NCI-H2107 (cell line): ENCODE measurements around the gene RHBDF1.
A peak's percentile ranks its signal among the peaks of the same experiment; 100 is the strongest.

Experiments used
- DNase-seq: peaks from one replicate; lab custom pipeline; 2025; lab: John Stamatoyannopoulos, UW

RHBDF1 gene

GRCh38 chr16:72561-73548 is at the start of gene RHBDF1:
RHBDF1 (minus strand) TSS chr16:72631; CDS start chr16:65015, 7,616 bp downstream.
- DNase-seq, result no peak

GRCh38 chr16:120756-121155 is 48.3 kb upstream of the RHBDF1 start:
- DNase-seq, result no peak

GRCh38 chr16:119835-120491 is 47.5 kb upstream of the RHBDF1 start:
- no peak for DNase-seq

GRCh38 chr16:119295-119694 is 46.9 kb upstream of the RHBDF1 start:
- DNase-seq, result no peak

- DNase-seq, result no peak
Measured at GRCh38 chr16:118857-119256, 46.4 kb upstream of the RHBDF1 start.

- DNase-seq, result no peak
Measured at GRCh38 chr16:117379-118365, 45.2 kb upstream of the RHBDF1 start.

GRCh38 chr16:116015-116414 is 43.6 kb upstream of the RHBDF1 start:
- no peak for DNase-seq

GRCh38 chr16:114327-114726 is 41.9 kb upstream of the RHBDF1 start:
- DNase-seq, result no peak

- DNase-seq, result no peak
Measured at GRCh38 chr16:112153-112840, 39.9 kb upstream of the RHBDF1 start.

GRCh38 chr16:106623-107324 is 34.3 kb upstream of the RHBDF1 start:
- DNase-seq, result no peak

- no peak for DNase-seq
Measured at GRCh38 chr16:105521-105920, 33.1 kb upstream of the RHBDF1 start.

- no peak for DNase-seq
Measured at GRCh38 chr16:104928-105327, 32.5 kb upstream of the RHBDF1 start.

GRCh38 chr16:104355-104754 is 31.9 kb upstream of the RHBDF1 start:
- DNase-seq, result no peak

GRCh38 chr16:102060-102855 is 29.8 kb upstream of the RHBDF1 start:
- no peak for DNase-seq

- DNase-seq, result no peak
Measured at GRCh38 chr16:101586-101985, 29.2 kb upstream of the RHBDF1 start.

GRCh38 chr16:100989-101388 is 28.6 kb upstream of the RHBDF1 start:
- DNase-seq, result no peak

- no peak for DNase-seq
Measured at GRCh38 chr16:97822-98221, 25.4 kb upstream of the RHBDF1 start.

GRCh38 chr16:96935-97381 is 24.5 kb upstream of the RHBDF1 start:
- DNase-seq, result peak; percentile 64

- DNase-seq, result no peak
Measured at GRCh38 chr16:94918-95265, 22.5 kb upstream of the RHBDF1 start.
